ENCODE data around the gene CYP26B1. TPM values are rescaled to one million over a fixed set of nuclear protein-coding genes. Genes with fewer than 3 reads are reported as not detected.

The CYP26B1 gene
- total RNA-seq, 1 experiment from 2014 or later, result 1.3 TPM

GRCh38 chr2:72182547-72182946 lies 34.9 kb upstream of the CYP26B1 start:
- no peaks in the 10 kb centered on the region for H3K36me3 ChIP-seq (ENCODE audit: low read depth)
- no TSS peak for BruUV-seq (replicated peaks)
- H3K27ac ChIP-seq, result no peak overlapping the region
- no peaks in the 10 kb centered on the region for H3K9me2 ChIP-seq (ENCODE audit: insufficient read depth)
- H3K4me2 ChIP-seq, result no peak overlapping the region
- intact Hi-C loops (cut with micrococcal nuclease; ENCODE audit: unreplicated experiment), result no loop called here
- 0 out of 2 replicates have a peak, but pooled peaks cover under 1% of the 10 kb centered on the region for H3K9me3 ChIP-seq (ENCODE audit: insufficient read depth, low read depth)
- no peaks in the 10 kb centered on the region for H3K27me3 ChIP-seq (ENCODE audit: insufficient read depth, low read depth)
- TF ChIP-seq CTCF (conservative IDR thresholded peaks at IDR 0.05) (no peak), EZH2 (IDR thresholded peaks at IDR 0.05; ENCODE audit: low read depth) (no peak)
- ChIA-PET CTCF (no interaction called here), POLR2A (ENCODE audit: unreplicated experiment) (no interaction called here)
- H3F3A ChIP-seq (ENCODE audit: insufficient read depth, low read depth), result no peaks in the 10 kb centered on the region
- H3K79me2 ChIP-seq (ENCODE audit: low read depth), result no peaks in the 10 kb centered on the region
- no peaks in the 10 kb centered on the region for H3K4me1 ChIP-seq (replicated peaks; ENCODE audit: insufficient read depth)
- no peak overlapping the region for H3K4me3 ChIP-seq
- no peaks in the 10 kb centered on the region for H4K20me1 ChIP-seq (ENCODE audit: insufficient read depth)
- H2AFZ ChIP-seq, result no peak overlapping the region
- no peak for DNase-seq

- TF ChIP-seq CTCF (conservative IDR thresholded peaks at IDR 0.05) (no peak), EZH2 (IDR thresholded peaks at IDR 0.05; ENCODE audit: low read depth) (no peak)
- Histone ChIP-seq H3K4me2 (no peak overlapping the region), H3K27ac (no peak overlapping the region), H3K4me1 (replicated peaks; ENCODE audit: insufficient read depth) (no peaks in the 10 kb centered on the region), H3K9me3 (ENCODE audit: insufficient read depth, low read depth) (no peaks in the 10 kb centered on the region), H4K20me1 (ENCODE audit: insufficient read depth) (no peaks in the 10 kb centered on the region), H3K79me2 (ENCODE audit: low read depth) (no peaks in the 10 kb centered on the region), H3K9me2 (ENCODE audit: insufficient read depth) (no peaks in the 10 kb centered on the region), H2AFZ (no peak overlapping the region), H3K36me3 (ENCODE audit: low read depth) (no peaks in the 10 kb centered on the region), H3K4me3 (no peak overlapping the region), H3K27me3 (ENCODE audit: insufficient read depth, low read depth) (no peaks in the 10 kb centered on the region), H3F3A (ENCODE audit: insufficient read depth, low read depth) (no peaks in the 10 kb centered on the region)
- CTCF ChIA-PET, result no interaction called here
- BruUV-seq (replicated peaks), result no TSS peak
- POLR2A ChIA-PET (ENCODE audit: unreplicated experiment), result no interaction called here
- intact Hi-C loops (cut with micrococcal nuclease; ENCODE audit: unreplicated experiment), result no loop called here
- no peak for DNase-seq
Observed at GRCh38 chr2:72181616-72182015, 34.0 kb upstream of the CYP26B1 start.

- Histone ChIP-seq H3F3A (ENCODE audit: insufficient read depth, low read depth) (no peaks in the 10 kb centered on the region), H3K4me2 (no peak overlapping the region), H3K79me2 (ENCODE audit: low read depth) (no peaks in the 10 kb centered on the region), H3K27me3 (ENCODE audit: insufficient read depth, low read depth) (no peaks in the 10 kb centered on the region), H3K9me2 (ENCODE audit: insufficient read depth) (no peaks in the 10 kb centered on the region), H2AFZ (no peak overlapping the region), H3K9me3 (ENCODE audit: insufficient read depth, low read depth) (no peaks in the 10 kb centered on the region), H4K20me1 (ENCODE audit: insufficient read depth) (no peaks in the 10 kb centered on the region), H3K36me3 (ENCODE audit: low read depth) (no peaks in the 10 kb centered on the region), H3K4me1 (replicated peaks; ENCODE audit: insufficient read depth) (no peaks in the 10 kb centered on the region), H3K27ac (no peak overlapping the region), H3K4me3 (no peak overlapping the region)
- intact Hi-C loops (cut with micrococcal nuclease; ENCODE audit: unreplicated experiment), result no loop called here
- no TSS peak for BruUV-seq (replicated peaks)
- no peak for DNase-seq
- POLR2A ChIA-PET (ENCODE audit: unreplicated experiment), result no interaction called here
- CTCF ChIA-PET, result no interaction called here
- TF ChIP-seq CTCF (conservative IDR thresholded peaks at IDR 0.05) (no peak), EZH2 (IDR thresholded peaks at IDR 0.05; ENCODE audit: low read depth) (no peak)
Observed at GRCh38 chr2:72180351-72180750, 32.7 kb upstream of the CYP26B1 start.
